Osteocyte (in vitro differentiated cells): Measurements from ENCODE around the gene UBXN2A. TPM values are rescaled to one million over a fixed set of nuclear protein-coding genes. Genes with fewer than 3 reads are reported as not detected.

Experiments used
- DNase-seq: peaks from one replicate; pipeline ENCODE4 v3.0.0; 2021; ENCODE audit warnings: mixed read lengths; ENCODE audit not compliant: unreplicated experiment; ENCODE audit errors: extremely low spot score
- H3K27ac Mint-ChIP-seq: one replicate; pipeline ENCODE4 v1.8.0; 2021; ENCODE audit warnings: mild to moderate bottlenecking, mixed read lengths; ENCODE audit not compliant: unreplicated experiment
- H3K27me3 Mint-ChIP-seq: one replicate; pipeline ENCODE4 v1.8.0; 2021; ENCODE audit warnings: mixed read lengths; ENCODE audit not compliant: unreplicated experiment
- H3K36me3 Mint-ChIP-seq: one replicate; pipeline ENCODE4 v1.8.0; 2021; ENCODE audit warnings: mixed read lengths; ENCODE audit not compliant: unreplicated experiment
- H3K4me1 Mint-ChIP-seq: one replicate; pipeline ENCODE4 v1.8.0; 2021; ENCODE audit warnings: mixed read lengths; ENCODE audit not compliant: unreplicated experiment
- H3K4me3 Mint-ChIP-seq: one replicate; pipeline ENCODE4 v1.8.0; 2021; ENCODE audit warnings: mild to moderate bottlenecking, moderate library complexity, mixed read lengths; ENCODE audit not compliant: unreplicated experiment
- H3K9me3 Mint-ChIP-seq: one replicate; pipeline ENCODE4 v1.8.0; 2021; ENCODE audit warnings: mixed read lengths; ENCODE audit not compliant: unreplicated experiment
- total RNA-seq: library from RNA; stranded (reverse); gene quantifications from 2 replicates; pipeline ENCODE4 v1.2.1, GENCODE V29; 2021
- TF ChIP-seq, protein P1 (sequence below): fragments of 200-600 bp; sonication (generic); IDR thresholded peaks from 2 replicates; pipeline ENCODE4 v1.5.0; 2021; ENCODE audit warnings: antibody characterized with exemption, mild to moderate bottlenecking, moderate library complexity

The UBXN2A gene
- total RNA-seq, 1 donor from 2014 or later: 18.8 TPM

DNA sequence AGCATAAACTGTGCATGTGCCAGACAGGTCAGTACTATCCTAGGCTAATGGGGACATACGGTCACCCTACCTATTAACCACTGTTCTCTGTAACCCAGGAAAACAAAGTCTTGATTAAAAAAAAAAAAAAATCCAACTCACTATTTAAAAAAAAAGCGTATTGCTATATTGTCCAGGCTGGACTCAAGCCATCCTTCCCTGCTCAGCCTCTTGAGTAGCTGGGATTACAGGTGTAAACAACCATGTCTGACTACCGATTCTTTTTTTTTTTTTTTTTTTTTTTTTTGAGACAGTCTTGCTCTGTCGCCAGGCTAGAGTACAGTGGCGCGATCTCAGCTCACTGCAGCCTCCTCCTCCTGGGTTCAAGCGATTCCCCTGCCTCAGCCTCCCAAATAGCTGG is 24.9 kb upstream of the UBXN2A start:
- Mint-ChIP-seq H3K9me3 (no peaks in the 10 kb centered on the region), H3K27me3 (no peaks in the 10 kb centered on the region), H3K4me1 (peaks cover 27% of the 10 kb centered on the region), H3K4me3 (no peak overlapping the region), H3K36me3 (peaks cover 3% of the 10 kb centered on the region), H3K27ac (no peak overlapping the region)
- TF ChIP-seq, protein P1, sequence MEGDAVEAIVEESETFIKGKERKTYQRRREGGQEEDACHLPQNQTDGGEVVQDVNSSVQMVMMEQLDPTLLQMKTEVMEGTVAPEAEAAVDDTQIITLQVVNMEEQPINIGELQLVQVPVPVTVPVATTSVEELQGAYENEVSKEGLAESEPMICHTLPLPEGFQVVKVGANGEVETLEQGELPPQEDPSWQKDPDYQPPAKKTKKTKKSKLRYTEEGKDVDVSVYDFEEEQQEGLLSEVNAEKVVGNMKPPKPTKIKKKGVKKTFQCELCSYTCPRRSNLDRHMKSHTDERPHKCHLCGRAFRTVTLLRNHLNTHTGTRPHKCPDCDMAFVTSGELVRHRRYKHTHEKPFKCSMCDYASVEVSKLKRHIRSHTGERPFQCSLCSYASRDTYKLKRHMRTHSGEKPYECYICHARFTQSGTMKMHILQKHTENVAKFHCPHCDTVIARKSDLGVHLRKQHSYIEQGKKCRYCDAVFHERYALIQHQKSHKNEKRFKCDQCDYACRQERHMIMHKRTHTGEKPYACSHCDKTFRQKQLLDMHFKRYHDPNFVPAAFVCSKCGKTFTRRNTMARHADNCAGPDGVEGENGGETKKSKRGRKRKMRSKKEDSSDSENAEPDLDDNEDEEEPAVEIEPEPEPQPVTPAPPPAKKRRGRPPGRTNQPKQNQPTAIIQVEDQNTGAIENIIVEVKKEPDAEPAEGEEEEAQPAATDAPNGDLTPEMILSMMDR: no peak
- DNase-seq: no peak

DNA sequence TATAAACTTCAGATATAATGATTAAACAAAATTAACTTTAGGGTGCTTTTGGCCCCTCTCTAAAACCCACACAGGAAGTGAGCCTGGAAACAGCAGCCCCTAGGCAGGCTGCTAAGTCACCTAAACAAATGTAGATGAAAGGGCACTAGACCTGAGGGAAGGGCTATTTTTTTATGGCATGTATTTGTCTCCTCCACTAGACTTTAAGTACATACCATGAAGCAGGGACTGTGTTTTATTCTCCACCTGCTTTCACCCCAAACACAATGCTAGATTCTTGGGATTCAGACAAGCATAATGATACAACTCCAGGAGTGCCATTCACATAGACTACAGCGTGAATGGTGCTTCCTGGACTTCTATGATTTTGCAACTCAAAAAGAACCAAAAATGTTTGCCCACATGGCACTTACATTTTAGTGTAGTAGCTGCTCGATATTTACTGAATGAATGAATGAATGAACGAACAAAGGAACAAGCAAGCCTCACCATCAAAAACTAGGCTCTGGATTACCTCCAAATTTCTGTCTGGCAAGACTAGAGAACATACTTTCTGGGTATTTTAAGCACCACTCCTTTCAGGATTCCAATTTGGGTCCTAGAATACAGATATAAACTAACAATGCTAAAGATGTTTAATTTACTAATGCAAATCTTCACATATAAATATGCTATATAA is 23.4 kb upstream of the UBXN2A start:
- Mint-ChIP-seq H3K4me1 (peaks cover 29% of the 10 kb centered on the region), H3K4me3 (no peak overlapping the region), H3K27me3 (no peaks in the 10 kb centered on the region), H3K27ac (peak overlapping the region; percentile 66), H3K36me3 (peaks cover 3% of the 10 kb centered on the region), H3K9me3 (no peaks in the 10 kb centered on the region)
- DNase-seq: no peak
- TF ChIP-seq, protein P1: no peak

DNA sequence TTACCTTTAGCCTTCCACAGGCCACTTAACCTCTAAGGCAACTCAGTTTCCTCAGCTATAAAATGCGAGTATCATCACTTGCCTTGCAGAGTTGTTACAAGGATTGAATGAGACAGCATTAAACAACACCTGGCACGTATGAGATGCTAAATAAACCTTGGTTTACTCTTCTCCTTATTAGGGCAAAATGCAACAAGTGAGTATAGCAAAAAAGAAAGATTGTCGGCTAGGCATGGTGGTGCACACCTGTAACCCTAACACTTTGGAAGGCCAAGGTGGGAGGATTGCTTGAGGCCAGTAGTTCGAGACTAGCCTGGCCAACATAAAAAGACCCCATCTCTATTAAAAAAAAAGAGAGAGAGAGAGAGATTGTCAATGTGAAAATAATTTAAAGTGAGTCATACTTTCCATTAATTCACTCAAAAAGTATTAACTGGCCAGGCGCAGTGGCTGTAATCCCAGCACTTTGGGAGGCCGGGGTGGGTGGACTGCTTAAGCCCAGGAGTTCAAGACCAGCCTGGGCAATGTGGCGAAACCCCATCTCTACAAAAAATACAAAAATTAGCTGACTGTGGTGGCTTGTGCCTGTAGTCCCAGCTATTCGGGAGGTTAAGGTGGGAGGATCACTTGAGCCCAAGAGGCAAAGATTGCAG is 21.3 kb upstream of the UBXN2A start:
- DNase-seq: no peak
- peaks cover 46% of the 10 kb centered on the region for H3K4me1 Mint-ChIP-seq
- TF ChIP-seq, protein P1: no peak
- H3K4me3 Mint-ChIP-seq: no peak overlapping the region
- peak overlapping the region; percentile 70 for H3K27ac Mint-ChIP-seq
- no peaks in the 10 kb centered on the region for H3K27me3 Mint-ChIP-seq
- peaks cover 3% of the 10 kb centered on the region for H3K36me3 Mint-ChIP-seq
- H3K9me3 Mint-ChIP-seq: no peaks in the 10 kb centered on the region

DNA sequence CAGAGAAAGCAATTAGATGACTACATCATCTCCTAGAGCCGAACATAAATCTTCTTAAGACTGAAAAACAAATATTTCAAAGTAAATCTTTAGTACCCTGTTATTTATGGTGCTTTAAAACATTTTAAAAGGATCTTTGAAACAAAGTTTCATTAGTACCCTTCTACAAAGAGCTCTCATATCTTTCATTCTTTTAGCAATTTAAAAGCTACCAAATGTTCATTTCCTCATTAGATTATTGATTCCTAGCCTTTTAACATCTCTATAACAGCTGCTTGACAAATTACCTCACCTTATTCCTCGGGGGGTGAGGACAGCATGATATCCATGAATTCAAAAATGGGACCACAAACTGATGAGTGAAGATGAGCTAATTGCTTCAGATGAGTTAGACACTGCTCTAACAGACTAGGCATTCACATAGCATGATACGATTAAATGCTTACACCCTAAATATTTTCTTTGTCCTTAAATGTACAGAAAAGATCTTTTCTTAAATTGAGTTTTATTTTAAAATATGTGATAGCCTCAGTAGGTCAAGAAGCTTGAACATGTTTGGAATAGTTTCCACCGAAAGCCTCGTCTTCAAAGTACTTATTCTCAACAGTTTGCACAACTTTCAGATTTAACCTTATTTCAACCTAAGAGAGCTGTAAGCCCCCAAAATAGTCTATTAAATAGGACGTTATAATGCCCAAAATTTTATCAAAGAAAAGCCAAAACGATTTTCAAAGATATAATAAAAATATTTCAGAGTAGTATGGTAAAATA is 15.5 kb upstream of the UBXN2A start:
- Mint-ChIP-seq H3K27me3 (no peaks in the 10 kb centered on the region), H3K4me1 (peaks cover 48% of the 10 kb centered on the region), H3K27ac (peak overlapping the region; percentile 100), H3K36me3 (no peaks in the 10 kb centered on the region), H3K9me3 (no peaks in the 10 kb centered on the region), H3K4me3 (peak overlapping the region; percentile 93)
- TF ChIP-seq, protein P1: no peak
- no peak for DNase-seq
